PFSK-1 (cell line): ENCODE data around the gene FICD.

Experiments used
- FOXP2 ChIP-seq: optimal IDR thresholded peaks from 2 replicates; pipeline ENCODE3; 2011; ENCODE audit warnings: borderline replicate concordance, control low read depth, inconsistent platforms; ENCODE audit not compliant: insufficient read depth; ENCODE audit errors: extremely low read length, extremely low read depth
- POLR2AphosphoS5 ChIP-seq: IDR thresholded peaks from 2 replicates; pipeline ENCODE4 v1.6.1; 2012; ENCODE audit warnings: low read depth, mild to moderate bottlenecking, control low read depth, low read length, moderate library complexity
- REST ChIP-seq, 2 experiments: IDR thresholded peaks; 2 replicates each; pipeline versions ENCODE4 v1.6.1 to v1.8.0; 2011 to 2012; ENCODE audit warnings: low read depth in 2 of 2, low read length in 2 of 2, control low read depth in 1 of 2, inconsistent platforms in 1 of 2, mild to moderate bottlenecking in 1 of 2, moderate library complexity in 1 of 2; ENCODE audit not compliant: insufficient read depth in 1 of 2
- SIN3A ChIP-seq: IDR thresholded peaks from 2 replicates; pipeline ENCODE4 v1.6.1; 2012; ENCODE audit warnings: mild to moderate bottlenecking, low read length, moderate library complexity, borderline replicate concordance; ENCODE audit not compliant: insufficient read depth
- TAF1 ChIP-seq: IDR thresholded peaks from 2 replicates; pipeline ENCODE4 v1.6.1; 2012; ENCODE audit warnings: low read length, control low read depth, borderline replicate concordance; ENCODE audit not compliant: insufficient read depth

The FICD gene

GRCh38 chr12:108477055-108477880, 37.8 kb upstream of the FICD start:
- TF ChIP-seq FOXP2, result no peak
- TF ChIP-seq REST (IDR thresholded peaks at IDR 0.05; ENCODE audit: insufficient read depth in 1 of 2, low read depth in 2 of 2, low read length in 2 of 2), result no peak
- no peak for TF ChIP-seq TAF1
- no peak for TF ChIP-seq SIN3A
- TF ChIP-seq POLR2AphosphoS5, result no peak

DNA sequence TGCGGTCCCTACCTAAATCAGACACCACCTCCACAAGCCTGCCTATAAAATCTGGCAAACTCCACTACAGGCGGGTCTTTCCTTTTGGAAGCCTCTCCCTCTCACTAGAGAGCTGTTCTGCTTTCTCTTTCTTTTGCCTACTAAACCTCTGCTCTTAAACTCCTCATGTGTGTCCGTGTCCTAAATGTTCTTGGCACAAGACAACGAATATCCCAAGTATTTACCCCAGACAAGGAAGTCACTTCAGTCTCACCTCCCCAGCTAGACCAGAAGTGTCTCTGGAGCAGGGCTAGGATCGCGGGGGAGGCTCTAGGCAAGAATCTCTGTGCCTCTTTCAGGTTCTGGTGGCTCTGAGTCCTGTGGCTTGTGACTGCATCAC, 37.2 kb upstream of the FICD start:
- TF ChIP-seq REST (IDR thresholded peaks at IDR 0.05; ENCODE audit: insufficient read depth in 1 of 2, low read depth in 2 of 2, low read length in 2 of 2), result no peak
- no peak for TF ChIP-seq SIN3A
- no peak for TF ChIP-seq FOXP2
- no peak for TF ChIP-seq POLR2AphosphoS5
- TF ChIP-seq TAF1, result no peak

GRCh38 chr12:108478611-108479206, 36.4 kb upstream of the FICD start:
- TF ChIP-seq REST (IDR thresholded peaks at IDR 0.05; ENCODE audit: insufficient read depth in 1 of 2, low read depth in 2 of 2, low read length in 2 of 2), result no peak
- no peak for TF ChIP-seq FOXP2
- TF ChIP-seq SIN3A, result no peak
- no peak for TF ChIP-seq TAF1
- TF ChIP-seq POLR2AphosphoS5, result no peak

DNA sequence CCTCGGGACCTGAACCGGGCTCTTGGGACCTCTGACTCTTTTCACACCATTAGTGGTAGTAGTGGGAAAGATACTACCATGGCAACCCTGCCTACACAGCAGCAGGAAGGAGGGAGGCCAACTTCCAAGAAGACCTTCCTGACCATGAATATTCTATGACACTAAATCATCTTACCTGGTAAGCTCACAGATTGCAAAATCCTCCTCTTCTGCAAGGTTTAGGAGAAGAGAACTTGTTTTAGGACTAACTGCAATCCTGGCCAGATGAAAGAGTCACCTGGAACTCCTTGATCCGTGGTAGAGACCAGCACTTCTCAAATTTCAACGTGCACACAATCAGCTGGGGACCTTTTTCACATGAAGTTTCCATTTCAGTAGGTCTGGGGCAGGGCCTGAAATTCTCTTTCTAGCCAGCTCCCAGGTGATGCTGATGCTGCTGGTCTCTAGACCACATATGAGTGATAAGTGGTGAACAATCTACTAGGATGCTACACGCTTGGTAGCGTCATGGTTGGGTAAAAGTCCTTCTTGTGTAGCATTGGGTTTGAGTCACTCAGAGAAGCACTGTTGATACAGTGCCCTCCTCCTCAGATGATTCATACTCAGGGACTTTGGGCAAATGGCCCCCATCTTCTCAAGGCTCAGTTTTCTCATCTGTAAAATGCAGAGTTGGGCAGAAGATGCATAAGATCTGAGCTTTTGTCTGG, 35.6 kb upstream of the FICD start:
- TF ChIP-seq SIN3A, result no peak
- TF ChIP-seq REST (IDR thresholded peaks at IDR 0.05; ENCODE audit: insufficient read depth in 1 of 2, low read depth in 2 of 2, low read length in 2 of 2), result no peak
- TF ChIP-seq TAF1, result no peak
- no peak for TF ChIP-seq POLR2AphosphoS5
- TF ChIP-seq FOXP2, result no peak
